Measurements from ENCODE around the gene OR8J3.
"Not testable (repeated sequence)": the region's sequence is repeated elsewhere in the genome, so short reads cannot be mapped to it uniquely, and the experiment has no call there.

Gene OR8J3, protein sequence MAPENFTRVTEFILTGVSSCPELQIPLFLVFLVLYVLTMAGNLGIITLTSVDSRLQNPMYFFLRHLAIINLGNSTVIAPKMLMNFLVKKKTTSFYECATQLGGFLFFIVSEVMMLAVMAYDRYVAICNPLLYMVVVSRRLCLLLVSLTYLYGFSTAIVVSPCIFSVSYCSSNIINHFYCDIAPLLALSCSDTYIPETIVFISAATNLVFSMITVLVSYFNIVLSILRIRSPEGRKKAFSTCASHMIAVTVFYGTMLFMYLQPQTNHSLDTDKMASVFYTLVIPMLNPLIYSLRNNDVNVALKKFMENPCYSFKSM

DNA sequence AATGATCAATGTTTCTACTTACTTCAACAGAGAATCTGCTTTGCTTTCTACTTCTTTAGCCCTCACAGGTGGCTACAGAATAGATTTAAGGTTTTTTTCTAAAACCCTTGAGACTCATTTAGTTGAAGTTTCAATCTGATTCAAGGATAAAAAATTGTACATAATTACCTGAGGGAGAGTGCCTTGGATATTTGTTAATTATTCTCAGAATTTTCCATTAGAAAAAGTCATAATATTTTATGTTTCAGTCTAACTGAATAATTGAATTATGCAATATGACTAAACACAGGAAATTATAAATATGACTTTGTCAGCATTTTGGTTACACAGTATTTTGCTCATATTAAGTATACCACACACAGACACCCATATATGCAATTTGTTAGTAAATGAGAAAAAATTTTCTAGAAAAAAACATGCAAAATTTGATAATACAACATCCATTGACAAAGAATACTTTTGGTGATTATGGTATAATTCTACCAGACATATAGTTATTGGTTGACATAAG lies at the start of gene OR8J3:
Gene OR8J3 (minus strand): TSS at position 51 of the 511 bp plus-strand sequence. CDS start 2,483 bp downstream, outside the sequence.
- no peak for DNase-seq

DNA sequence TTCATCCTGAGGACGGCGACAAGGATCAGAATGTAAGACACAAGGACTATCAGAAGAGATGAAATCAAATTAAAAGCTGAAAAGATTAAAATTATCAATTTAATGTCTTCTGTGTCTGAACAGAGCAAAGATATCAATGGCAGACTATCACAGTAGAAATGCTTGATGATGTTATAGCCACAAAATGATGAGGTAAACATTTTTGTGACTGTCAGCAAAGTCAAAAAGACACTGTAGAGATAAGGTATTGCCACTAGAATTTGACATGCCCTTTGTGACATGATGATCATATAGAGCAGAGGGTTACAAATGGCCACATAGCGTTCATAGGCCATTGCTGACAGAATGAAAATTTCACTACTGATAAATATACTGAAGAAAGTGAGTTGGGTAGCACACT lies 48.6 kb upstream of the OR8J3 start:
- DNase-seq: no peak

DNA sequence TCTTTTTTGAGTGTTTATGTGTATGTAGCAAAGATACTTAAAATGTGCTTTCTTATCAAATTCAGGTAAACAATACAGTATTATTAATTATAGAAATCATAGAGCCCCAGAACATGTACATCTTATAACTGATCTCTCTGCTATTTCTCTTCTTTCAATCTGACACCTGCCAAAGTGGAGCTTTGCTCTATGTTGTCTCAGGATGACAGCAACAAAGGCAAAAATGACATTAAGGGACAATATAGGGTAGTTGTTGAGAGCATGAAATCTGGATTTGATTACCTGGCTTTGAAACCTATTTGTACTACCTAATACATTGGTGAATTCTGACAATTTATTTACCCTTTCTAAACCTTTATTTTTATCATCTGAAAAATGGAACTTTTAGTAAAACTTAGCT lies 43.5 kb upstream of the OR8J3 start:
- no peak for DNase-seq

DNA sequence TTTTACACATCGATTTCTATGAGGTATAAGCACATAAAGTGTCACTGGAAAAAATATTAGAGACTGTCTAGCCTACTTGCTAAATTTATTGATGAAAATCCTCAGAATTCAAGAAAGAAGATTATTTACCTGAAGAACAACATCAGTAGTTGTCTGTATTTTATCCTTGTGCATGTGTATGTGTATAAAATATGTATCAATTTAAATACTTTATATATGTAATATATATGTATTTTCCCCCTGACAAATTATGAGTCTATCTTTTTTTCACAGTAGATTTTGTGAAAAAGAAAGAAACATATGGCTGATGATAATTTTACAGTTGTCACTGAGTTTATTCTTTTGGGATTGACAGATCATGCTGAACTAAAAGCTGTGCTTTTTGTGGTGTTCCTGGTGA lies 36.3 kb upstream of the OR8J3 start, which contains the start of gene OR5J2:
Gene OR5J2 (plus strand): TSS at position 301 of the 400 bp plus-strand sequence. CDS start 0 bp downstream, at position 301.
- DNase-seq: no peak

DNA sequence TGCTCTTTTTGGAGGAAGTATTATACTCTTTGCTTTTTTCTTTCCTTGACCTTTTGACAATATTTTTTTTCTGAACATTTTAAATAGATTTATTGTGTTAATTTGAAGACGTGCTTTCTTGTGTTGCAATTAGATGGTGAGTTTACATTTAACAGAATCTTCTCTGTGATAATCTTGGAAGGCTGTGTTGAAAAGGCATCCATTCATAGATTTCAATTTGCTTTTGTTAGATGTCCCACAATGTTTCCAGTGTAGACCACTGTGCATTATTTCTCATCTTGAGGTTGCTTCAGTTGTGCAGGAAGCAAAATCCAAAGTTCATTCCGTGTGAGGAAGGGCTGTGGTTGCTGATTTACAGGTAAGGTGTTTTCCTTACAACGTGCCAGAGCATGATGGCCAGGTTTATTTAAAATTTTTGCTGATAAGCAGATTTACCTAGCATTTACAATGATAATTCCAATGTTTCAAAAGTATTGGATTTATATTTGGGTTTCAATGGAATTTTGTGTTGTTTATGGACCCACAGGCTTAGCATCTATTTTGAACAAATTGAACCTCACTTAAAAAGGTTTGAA lies 32.3 kb upstream of the OR8J3 start:
- no peak for DNase-seq

DNA sequence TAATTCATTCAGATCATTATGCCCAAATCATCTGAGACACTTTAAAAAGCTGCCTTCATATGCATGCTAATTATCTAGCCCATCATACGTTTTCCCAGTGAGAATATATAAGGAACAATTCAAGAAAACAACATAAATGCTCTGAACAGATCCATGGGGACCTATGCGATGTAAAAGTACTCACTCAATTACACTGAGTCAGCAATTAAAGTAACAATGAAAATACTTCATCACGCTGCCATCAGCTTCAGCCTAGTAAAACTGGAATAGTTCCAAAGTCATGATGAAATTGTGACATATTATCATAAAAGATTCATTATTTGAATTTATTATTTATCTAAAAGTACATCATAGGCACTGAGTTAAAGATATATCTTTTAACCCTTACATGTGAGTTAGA lies 23.8 kb upstream of the OR8J3 start:
- no peak for DNase-seq

DNA sequence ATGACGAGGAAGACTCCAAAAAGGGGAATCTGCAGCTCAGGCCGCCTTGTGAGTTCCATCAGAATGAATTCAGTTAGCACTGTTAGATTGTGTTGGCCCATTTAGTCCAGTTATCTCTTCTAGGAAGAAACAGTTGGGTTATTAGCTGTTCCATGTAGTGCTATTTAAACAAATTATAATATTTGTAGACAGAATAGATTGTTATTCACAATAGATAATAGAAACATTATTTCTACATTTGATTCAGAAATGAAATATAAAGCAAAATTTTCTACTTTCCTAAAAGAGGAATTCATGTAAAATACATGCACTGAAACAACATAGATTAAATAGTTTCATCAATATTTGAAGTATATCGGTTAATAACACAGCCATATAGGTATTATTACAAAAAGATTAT lies 20.2 kb upstream of the OR8J3 start, which contains the start of gene OR8K5:
Gene OR8K5 (minus strand): TSS at position 101 of the 400 bp plus-strand sequence. CDS start 0 bp downstream, at position 101.
- DNase-seq: no peak

DNA sequence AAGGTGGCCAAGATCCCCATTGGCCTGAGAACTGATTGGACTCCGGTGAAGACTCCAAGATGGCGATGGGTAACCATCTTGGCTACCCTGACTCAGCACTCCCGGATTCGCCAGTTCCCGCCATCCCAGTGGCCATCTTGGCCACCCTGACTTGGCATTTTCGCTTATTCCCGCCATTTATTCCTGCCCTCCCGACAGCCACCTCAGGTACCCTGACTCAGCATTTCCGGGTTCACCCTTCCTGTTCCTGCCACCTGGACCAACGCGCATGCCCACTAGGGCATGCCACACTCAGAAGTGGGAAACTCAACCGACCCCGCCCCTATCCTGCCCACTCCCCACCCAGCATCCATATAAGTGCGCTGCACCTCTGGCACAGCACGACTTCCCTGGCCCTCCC lies 12.3 kb upstream of the OR8J3 start:
- DNase-seq: no peak

DNA sequence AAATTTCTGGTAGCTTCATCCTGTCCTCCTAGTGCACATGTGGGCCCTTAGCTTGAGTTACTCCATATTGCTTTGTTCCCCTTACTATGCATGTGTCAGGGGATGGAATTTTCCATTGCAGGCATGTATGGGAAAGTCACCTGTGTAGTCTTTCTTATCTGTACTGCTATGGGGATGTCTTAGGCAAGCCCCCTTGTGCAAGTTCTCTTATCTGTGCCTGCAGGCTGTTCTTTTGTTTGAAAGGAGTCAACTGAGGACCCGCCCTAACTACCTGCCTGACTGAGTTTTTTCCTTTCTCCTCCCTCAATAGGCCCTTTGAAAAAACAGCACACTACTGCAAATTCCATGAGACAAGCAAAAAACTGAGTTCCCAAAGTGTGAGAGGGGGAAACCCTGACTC lies 11.4 kb upstream of the OR8J3 start:
- DNase-seq: no peak

DNA sequence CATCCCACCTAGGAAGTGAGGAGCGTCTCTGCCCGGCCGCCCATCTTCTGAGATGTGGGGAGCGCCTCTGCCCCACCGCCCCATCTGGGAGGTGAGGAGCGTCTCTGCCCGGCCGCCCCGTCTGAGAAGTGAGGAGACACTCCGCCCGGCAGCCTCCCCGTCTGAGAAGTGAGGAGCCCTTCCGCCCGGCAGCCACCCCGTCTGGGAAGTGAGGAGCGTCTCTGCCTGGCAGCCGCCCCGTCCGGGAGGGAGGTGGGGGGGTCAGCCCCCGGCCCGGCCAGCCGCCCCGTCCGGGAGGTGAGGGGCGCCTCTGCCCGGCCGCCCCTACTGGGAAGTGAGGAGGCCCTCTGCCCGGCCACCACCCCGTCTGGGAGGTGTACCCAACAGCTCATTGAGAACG lies 3.7 kb upstream of the OR8J3 start:
- DNase-seq: not testable (repeated sequence)

DNA sequence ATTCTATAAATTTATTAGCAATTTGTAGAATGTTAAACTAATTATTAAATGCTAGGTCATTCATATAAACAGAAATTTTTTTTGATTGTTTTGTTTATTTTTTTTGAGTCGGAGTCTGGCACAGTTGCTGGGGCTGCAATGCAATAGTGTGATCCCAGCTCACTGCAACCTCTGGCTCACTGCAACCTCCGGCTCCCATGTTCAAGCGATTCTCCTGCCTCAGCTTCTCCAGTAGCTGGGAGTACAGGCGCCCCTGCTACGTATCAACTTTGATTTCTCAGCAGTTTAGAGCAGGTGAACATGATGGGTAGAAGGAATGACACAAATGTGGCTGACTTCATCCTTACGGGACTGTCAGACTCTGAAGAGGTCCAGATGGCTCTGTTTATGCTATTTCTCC lies 17.9 kb downstream of the OR8J3 start, which contains the start of gene OR8H3:
Gene OR8H3 (plus strand): TSS at position 301 of the 400 bp plus-strand sequence. CDS start 0 bp downstream, at position 301.
- DNase-seq: no peak

DNA sequence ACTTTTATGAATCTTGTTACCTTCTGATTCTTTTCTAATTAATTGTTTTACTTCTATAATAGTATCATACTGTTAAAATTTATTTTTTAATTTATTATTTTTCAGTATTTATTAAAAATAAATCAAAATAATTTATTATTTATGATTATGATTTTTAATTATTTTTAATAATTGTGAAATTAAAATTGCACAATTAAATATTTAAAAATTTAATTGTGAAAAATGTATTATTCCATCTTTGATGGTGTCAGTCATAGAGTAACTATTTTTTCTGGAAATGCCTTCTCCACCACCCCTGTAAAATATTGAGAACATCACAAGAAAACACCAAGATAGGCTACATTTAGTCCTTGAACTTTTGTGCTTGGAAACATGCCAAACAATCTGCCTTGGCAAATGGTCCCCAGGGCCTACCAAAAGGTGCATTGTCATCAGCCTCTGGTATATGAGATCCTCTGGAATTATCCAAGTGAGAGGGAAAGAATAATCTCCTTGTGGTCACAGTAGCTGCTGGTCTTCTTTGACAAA lies 36.7 kb downstream of the OR8J3 start, which contains the start of gene OR8H2:
Gene OR8H2 (plus strand): TSS at position 478 of the 528 bp plus-strand sequence. CDS start 1,356 bp downstream, outside the sequence.
- DNase-seq: no peak

DNA sequence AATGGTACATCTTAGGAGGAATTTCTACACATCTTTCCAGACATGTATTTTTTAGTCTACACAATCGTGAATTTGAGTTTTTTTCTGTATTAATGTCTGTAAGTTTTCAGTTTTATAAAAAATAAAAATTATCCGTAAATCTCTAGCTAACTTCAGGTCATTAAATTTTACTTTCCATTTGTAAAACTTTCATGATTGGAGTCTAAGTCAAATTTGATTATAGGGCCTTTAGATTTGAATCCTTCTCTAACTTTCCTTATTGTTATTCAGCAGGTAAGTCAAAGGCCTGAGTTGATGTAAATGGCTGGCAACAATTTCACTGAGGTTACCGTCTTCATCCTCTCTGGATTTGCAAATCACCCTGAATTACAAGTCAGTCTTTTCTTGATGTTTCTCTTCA lies 47.0 kb downstream of the OR8J3 start, which contains the start of gene OR8I2:
Gene OR8I2 (plus strand): TSS at position 301 of the 400 bp plus-strand sequence. CDS start 0 bp downstream, at position 301.
- no peak for DNase-seq

DNA sequence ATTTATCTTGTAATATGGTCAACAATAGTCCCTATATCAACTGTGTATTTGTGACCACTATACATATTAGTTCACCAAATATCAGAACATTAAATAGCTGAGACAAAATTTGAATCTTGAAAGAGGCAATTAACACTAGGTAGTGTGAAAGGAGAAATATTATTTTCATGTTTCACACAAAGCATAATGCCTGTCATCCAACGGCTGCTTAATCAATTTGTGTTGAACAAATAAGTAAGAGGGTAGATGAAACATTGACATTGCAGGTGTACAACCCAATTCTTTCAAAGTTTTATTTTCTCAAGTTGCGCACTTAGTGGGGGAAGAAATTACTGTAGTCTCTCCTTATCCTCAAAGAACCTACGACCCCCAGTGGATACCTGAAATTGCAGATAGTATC lies 50.3 kb downstream of the OR8J3 start:
- no peak for DNase-seq
